GM12872 (cell line): ENCODE data around the gene NRAP.

Experiments
- CTCF ChIP-seq: IDR thresholded peaks from 3 replicates; pipeline ENCODE4 v1.5.1; 2011; ENCODE audit warnings: low read depth, mild to moderate bottlenecking, low read length, moderate library complexity; ENCODE audit not compliant: insufficient read depth

NRAP gene

GRCh38 chr10:113691381-113691780 lies 27.5 kb upstream of the NRAP start:
- no peak for TF ChIP-seq CTCF

DNA sequence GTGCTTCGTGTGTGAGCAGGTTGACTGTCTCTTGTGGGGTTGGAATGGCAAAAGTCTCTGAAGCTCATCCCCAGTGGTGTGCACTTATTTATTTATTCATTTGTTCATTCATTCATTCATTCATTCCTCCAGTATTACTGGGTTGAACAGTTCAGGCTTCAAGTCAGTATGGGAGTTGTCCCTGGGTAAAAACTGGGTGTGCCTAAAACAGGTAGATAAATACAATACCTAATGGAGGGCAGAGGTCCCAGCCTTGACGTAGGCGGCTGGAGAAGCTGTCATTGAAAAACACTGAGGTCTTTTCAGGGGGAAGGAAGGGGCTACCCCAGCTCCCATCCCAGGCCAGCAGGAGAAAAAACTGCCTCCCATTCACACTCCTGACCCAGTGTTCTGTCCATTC lies 26.9 kb upstream of the NRAP start:
- TF ChIP-seq CTCF, result no peak

DNA sequence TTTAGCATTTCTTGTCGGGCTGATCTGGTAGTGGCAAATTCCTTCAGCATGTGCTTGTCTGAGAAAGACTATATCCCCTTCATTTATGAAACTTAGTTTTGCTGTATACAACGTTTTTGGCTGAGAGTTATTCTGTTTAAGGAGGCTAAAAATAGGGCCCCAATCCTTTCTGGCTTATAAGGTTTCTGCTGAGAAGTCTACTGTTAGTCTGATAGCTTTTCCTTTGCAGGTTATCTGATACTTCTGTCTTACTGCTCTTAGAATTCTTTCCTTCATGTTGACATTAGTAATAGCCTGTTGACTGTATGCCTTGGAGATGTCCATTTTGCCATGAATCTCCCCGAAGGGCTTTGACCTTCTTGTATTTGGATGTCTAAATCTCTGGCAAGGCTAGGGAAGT lies 25.7 kb upstream of the NRAP start:
- TF ChIP-seq CTCF, result no peak

DNA sequence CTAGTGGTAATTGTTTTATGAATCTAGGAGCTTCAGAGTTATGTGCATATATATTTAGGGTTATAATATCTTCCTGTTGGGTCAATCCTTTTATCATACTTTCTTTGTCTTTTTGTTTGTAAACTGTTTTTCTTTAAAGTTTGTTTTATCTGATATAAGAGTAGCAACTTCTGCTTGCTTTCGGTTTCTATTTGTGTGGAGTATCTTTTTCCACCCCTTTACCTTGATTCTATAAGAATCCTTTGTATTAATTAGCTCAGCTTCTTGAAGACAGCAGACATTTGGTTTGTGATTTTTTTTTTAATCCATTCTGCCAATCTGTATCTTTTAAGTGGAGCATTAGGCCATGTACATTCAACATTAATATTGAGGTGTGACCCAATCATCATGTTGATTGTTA lies 25.2 kb upstream of the NRAP start:
- TF ChIP-seq CTCF, result no peak

DNA sequence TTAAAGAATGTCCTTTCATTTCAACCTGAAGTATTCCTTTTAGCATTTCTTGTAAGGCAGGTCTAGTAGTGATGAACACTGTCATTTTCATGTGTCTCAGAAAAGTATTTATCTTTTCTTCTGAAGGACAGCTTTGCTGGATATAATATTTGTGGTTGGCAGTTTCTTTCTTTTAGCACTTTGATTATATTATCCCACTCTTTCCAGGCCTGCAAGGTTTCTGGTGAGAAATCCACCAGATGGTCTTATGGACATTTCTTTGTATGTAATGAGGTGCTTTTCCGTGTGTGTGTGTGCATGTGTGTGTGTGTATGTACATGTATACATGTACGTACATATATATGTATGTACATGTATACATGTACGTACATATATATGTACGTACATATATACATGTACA lies 23.2 kb upstream of the NRAP start:
- no peak for TF ChIP-seq CTCF

DNA sequence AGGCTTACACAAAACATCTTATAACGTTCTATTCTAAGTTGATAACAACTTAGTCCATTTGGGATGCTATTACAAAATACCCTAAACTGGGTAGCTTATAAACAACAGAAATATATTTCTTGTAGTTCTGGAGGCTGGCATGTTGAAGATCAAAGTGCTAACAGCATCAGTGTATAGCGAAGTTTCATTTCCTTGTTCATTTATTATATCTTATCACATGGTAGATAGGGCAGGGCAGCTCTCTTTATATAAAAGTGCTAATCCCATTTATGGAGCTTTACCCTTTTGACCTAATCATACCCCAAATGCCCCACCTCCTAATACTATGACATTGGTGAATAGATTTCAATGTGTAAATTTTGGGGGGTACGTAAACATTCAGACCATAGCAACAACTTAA lies 22.2 kb upstream of the NRAP start:
- TF ChIP-seq CTCF, result no peak

- TF ChIP-seq CTCF, result no peak
Measured at GRCh38 chr10:113683300-113683699, 19.5 kb upstream of the NRAP start.
